HG03103 (cell line): ENCODE data around the gene ERFE.
"Not testable (repeated sequence)": the region's sequence is repeated elsewhere in the genome, so short reads cannot be mapped to it uniquely, and the experiment has no call there.

Experiments used
- ATAC-seq: cut with Tn5 transposase; IDR thresholded peaks from one replicate; pipeline ENCODE4 v1.9.1; 2021; ENCODE audit warnings: low read depth; ENCODE audit not compliant: unreplicated experiment

Gene ERFE

GRCh38 chr2:238166391-238167343 lies 7.9 kb downstream of the ERFE start:
- ATAC-seq = no peak

GRCh38 chr2:238167344-238167715 lies 8.6 kb downstream of the ERFE start:
- ATAC-seq = no peak

GRCh38 chr2:238167761-238168160 lies 9.0 kb downstream of the ERFE start:
- ATAC-seq = no peak

GRCh38 chr2:238168196-238169047 lies 9.7 kb downstream of the ERFE start:
- no peak for ATAC-seq

- no peak for ATAC-seq
These were observed 10.4 kb downstream of the ERFE start for GRCh38 chr2:238169048-238169707.

- ATAC-seq = no peak
These were observed 11.0 kb downstream of the ERFE start for GRCh38 chr2:238169708-238170251.

- ATAC-seq = no peak
These were observed 11.8 kb downstream of the ERFE start for GRCh38 chr2:238170386-238171071.

GRCh38 chr2:238171072-238171431 lies 12.3 kb downstream of the ERFE start:
- ATAC-seq = not testable (repeated sequence)

- no peak for ATAC-seq
These were observed 12.9 kb downstream of the ERFE start for GRCh38 chr2:238171575-238172187.

- ATAC-seq = no peak
These were observed 13.7 kb downstream of the ERFE start for GRCh38 chr2:238172439-238172838.

- no peak for ATAC-seq
These were observed 14.9 kb downstream of the ERFE start for GRCh38 chr2:238173692-238174091.

GRCh38 chr2:238174291-238174690 lies 15.5 kb downstream of the ERFE start:
- ATAC-seq = no peak

- ATAC-seq = no peak
These were observed 15.9 kb downstream of the ERFE start for GRCh38 chr2:238174701-238175100.

GRCh38 chr2:238176613-238177012 lies 17.8 kb downstream of the ERFE start:
- no peak for ATAC-seq

GRCh38 chr2:238180554-238180953 lies 21.8 kb downstream of the ERFE start:
- ATAC-seq = no peak

GRCh38 chr2:238182362-238182761 lies 23.6 kb downstream of the ERFE start:
- no peak for ATAC-seq

- ATAC-seq = no peak
These were observed 25.1 kb downstream of the ERFE start for GRCh38 chr2:238183821-238184220.

GRCh38 chr2:238187618-238188548 lies 29.1 kb downstream of the ERFE start:
- no peak for ATAC-seq

- no peak for ATAC-seq
These were observed 31.7 kb downstream of the ERFE start for GRCh38 chr2:238190445-238190844.
